NB4 (cell line): ENCODE data around the gene HLF.

Source experiments
- DNase-seq: peaks from one replicate; pipeline ENCODE4 v3.0.0; 2010; ENCODE audit warnings: low read depth
- H3K4me3 ChIP-seq: one replicate; pipeline ENCODE4 v1.5.1; 2011; ENCODE audit warnings: mild to moderate bottlenecking, low read depth, low read length, moderate library complexity
- CTCF ChIP-seq: IDR thresholded peaks from one replicate; pipeline ENCODE4 v1.5.1; 2012; ENCODE audit warnings: low read depth, low read length
- MAX ChIP-seq: IDR thresholded peaks from 2 replicates; pipeline ENCODE4 v1.6.1; 2011; ENCODE audit warnings: low read depth, low read length
- MYC ChIP-seq: IDR thresholded peaks from 2 replicates; pipeline ENCODE4 v1.6.1; 2011; ENCODE audit warnings: low read depth, low read length
- POLR2A ChIP-seq: IDR thresholded peaks from 2 replicates; pipeline ENCODE4 v1.6.1; 2011; ENCODE audit warnings: mild to moderate bottlenecking; ENCODE audit not compliant: insufficient read length; ENCODE audit errors: extremely low read depth

Gene HLF

GRCh38 chr17:55303008-55303493 lies 38.3 kb downstream of the HLF start:
- no peak for DNase-seq
- no peak for TF ChIP-seq MAX
- no peak for TF ChIP-seq POLR2A
- TF ChIP-seq MYC = no peak
- no peak for TF ChIP-seq CTCF
- no peak overlapping the region for H3K4me3 ChIP-seq

DNA sequence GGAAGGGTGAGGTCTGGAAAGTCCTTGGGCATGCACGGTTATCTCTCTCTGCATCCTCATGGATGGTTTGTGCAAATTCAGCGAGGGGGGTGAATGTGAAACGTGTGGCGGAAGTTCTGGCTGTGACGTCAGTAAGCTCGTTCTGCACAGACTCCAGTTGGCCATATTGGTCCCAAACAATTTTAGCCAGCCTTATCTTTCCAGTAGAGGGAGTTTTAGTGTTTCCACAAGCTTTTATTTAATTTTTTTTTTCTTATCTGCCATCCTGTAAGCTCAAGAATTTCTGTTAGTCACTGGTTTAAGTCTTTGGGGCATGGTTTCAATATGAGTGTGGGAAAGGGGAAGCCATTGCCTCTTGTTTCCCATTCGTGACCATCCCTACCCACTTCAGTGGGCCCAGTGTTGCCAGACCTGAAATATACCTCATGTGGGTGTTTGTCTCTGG lies 39.0 kb downstream of the HLF start:
- no peak for DNase-seq

GRCh38 chr17:55304171-55304859 lies 39.6 kb downstream of the HLF start:
- no peak overlapping the region for H3K4me3 ChIP-seq
- no peak for DNase-seq
- no peak for TF ChIP-seq CTCF
- TF ChIP-seq POLR2A = no peak
- no peak for TF ChIP-seq MAX
- TF ChIP-seq MYC = no peak

More for the DNA sequence above, 39.0 kb downstream of the HLF start:
- TF ChIP-seq CTCF (no peak), MYC (no peak), MAX (no peak), POLR2A (no peak)
- no peak overlapping the region for H3K4me3 ChIP-seq

DNA sequence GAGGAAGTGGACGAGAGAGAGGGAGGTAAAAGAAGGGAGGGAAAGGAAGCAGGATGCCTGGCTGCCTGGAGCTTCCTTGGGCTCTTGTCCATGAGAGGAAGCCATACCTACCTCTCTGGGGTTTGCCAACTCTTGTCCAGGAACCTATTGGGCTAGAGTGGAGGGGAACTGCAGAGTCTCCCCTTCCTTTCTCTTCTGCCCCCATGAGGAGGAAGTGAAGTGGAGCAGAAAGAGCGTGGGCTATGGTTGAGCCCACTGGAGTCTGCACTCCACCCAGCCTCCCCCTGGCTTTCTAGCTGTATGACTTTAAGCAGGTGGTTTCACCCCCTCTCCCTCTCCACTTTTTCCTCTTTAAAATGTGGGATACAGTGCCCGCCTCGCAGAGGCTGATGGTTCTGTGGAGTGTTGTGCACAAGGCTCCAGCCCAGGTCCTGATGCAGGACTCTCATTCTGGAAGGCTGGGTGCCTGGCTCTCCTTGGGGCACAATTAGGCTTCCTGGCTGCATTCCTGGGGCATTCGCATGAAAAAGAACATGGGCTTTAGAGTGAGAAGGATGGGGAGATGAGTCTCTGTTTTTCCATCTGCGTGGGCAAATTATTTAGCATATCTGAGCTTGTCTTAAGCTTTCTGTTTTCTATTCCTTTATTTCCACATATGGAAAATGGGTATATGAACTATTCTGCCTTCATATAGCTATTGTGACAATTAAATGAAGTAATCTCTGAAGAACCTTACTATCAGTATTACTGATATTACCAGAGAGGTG lies 40.7 kb downstream of the HLF start:
- H3K4me3 ChIP-seq = no peak overlapping the region
- TF ChIP-seq MAX (no peak), CTCF (no peak), MYC (no peak), POLR2A (no peak)
- no peak for DNase-seq

- TF ChIP-seq MYC = no peak
- no peak for TF ChIP-seq CTCF
- no peak for TF ChIP-seq MAX
- TF ChIP-seq POLR2A = no peak
- no peak overlapping the region for H3K4me3 ChIP-seq
- DNase-seq = no peak
These were observed 43.1 kb downstream of the HLF start for GRCh38 chr17:55307879-55308278.
